Heart left ventricle (tissue), 16 donors: ENCODE results near the gene LMTK2. TPM values are rescaled to one million over a fixed set of nuclear protein-coding genes. Genes with fewer than 3 reads are reported as not detected.

ENCODE experiments used
- ATAC-seq, 4 donors: fragments of 200-7000 bp; cut with Tn5 transposase; one replicate each; pipeline ENCODE4 v1.9.1; 2020 to 2022; ENCODE audit warnings: moderate library complexity in 4 of 4, mild to moderate bottlenecking in 3 of 4, moderate number of reproducible peaks in 1 of 4
- DNase-seq, 5 donors: peaks; one replicate each; pipeline ENCODE4 v3.0.0-alpha.2; 2020
- H3K27ac ChIP-seq, 12 donors: fragments of 200-600 bp; sonication (generic) in 4 of 12; one replicate each; pipeline versions ENCODE4 v1.5.0 to v1.8.0; 2016 to 2022; ENCODE audit warnings: mild to moderate bottlenecking in 2 of 12
- H3K27me3 ChIP-seq, 9 donors: fragments of 200-600 bp; sonication (generic) in 2 of 9; one replicate each; pipeline versions ENCODE4 v1.5.1 to v1.8.0; 2016 to 2022; ENCODE audit warnings: mild to moderate bottlenecking in 3 of 9
- H3K36me3 ChIP-seq, 9 donors: fragments of 200-600 bp; sonication (generic) in 2 of 9; one replicate each; pipeline versions ENCODE4 v1.5.0 to v1.8.0; 2018 to 2022; ENCODE audit warnings: mild to moderate bottlenecking in 2 of 9
- H3K4me1 ChIP-seq, 12 donors: fragments of 200-600 bp; sonication (generic) in 4 of 12; one replicate each; pipeline versions ENCODE4 v1.5.0 to v1.8.0; 2016 to 2022; ENCODE audit warnings: mild to moderate bottlenecking in 3 of 12
- H3K4me3 ChIP-seq, 12 donors: fragments of 200-600 bp; sonication (generic) in 4 of 12; one replicate each; pipeline versions ENCODE4 v1.5.0 to v1.8.0; 2017 to 2022; ENCODE audit warnings: mild to moderate bottlenecking in 9 of 12, moderate library complexity in 4 of 12
- H3K9me3 ChIP-seq, 12 donors: fragments of 200-600 bp; sonication (generic) in 4 of 12; one replicate each; pipeline versions ENCODE4 v1.5.0 to v1.8.0; 2016 to 2022; ENCODE audit warnings: mild to moderate bottlenecking in 1 of 12
- POLR2A ChIP-seq, 2 donors: fragments of 450-650 bp; IDR thresholded peaks; one replicate each; pipeline ENCODE4 v1.6.1; 2017; ENCODE audit warnings: antibody characterized with exemption in 2 of 2, mild to moderate bottlenecking in 2 of 2, moderate library complexity in 2 of 2
- WGBS, 4 donors: extraction: QIAGEN DNeasy Blood & Tissue Kit in 2 of 4; methylation state at CpG; one replicate each; pipeline versions ENCODE4 v1.1.5 to v1.1.7; 2013 to 2018; 5-methylcytosine and 5-hydroxymethylcytosine counted together
- intact Hi-C, 10 donors: fragments of 100-400 bp; cut with DNase I; formaldehyde crosslinking; loops; one replicate each; pipeline versions ENCODE4 v1.11.1 to v1.14.2; 2022
- polyA plus RNA-seq, 2 donors: library from polyadenylated mRNA; stranded (reverse); fragments of 200-250 nt; gene quantifications; one replicate each; pipeline ENCODE4 v1.2.3, GENCODE V29; 2013
- total RNA-seq, 9 donors: library from RNA; depleted of rRNA in 2 of 9; stranded (reverse); fragments of >200 nt in 2 of 9; fragmentation: NEBNext Ultra II Directional in 3 of 9; extraction: Animal tissue kit (Norgen Biotek cat#: 25700) in 3 of 9; gene quantifications; one replicate each; pipeline versions ENCODE4 v1.1.0 to v1.2.4, GENCODE V29; 2016 to 2023
- TF ChIP-seq, protein P1 (sequence below), 12 donors: fragments of 200-600 bp; sonication (generic) in 4 of 12; IDR thresholded peaks; one replicate each; pipeline versions ENCODE4 v1.5.0 to v1.8.0; 2018 to 2022; ENCODE audit warnings: antibody characterized with exemption in 12 of 12, mild to moderate bottlenecking in 5 of 12
- donor health status: ischemic (EF 13 %, LVEDD 7.1; RV severe dilation, severe dysfunction).
- donor health status: healthy with polysubstance abuse.
- donor health status: DM: no; HTN: yes; CAD: no.
- donor health status: DM: no; HTN: no; CAD: no.
- donor health status: ischemic (EF 25% LVEDD 6.9; RV normal size, moderate dysfunction).
- donor health status: ischemic (EF 25% LVEDD 5.7; RV mildly dilated, moderate dysfunction).
- donor health status: healthy.
- donor health status: DM: yes; HTN: yes; CAD: no.
- donor health status: ischemic (EF 35%, LVEDD 5.7; RV mildly dilated, moderate dysfunction).
- donor health status: nonischemic (EF 11% LVEDD 7.7; RV severe dilation, severe dysfunction).
- donor health status: DM: yes; HTN: yes; CAD: no.
- donor health status: PGD.
- donor health status: ischemic (EF 29% LVEDD 5.4; RV normal size, mild dysfunction).
- donor health status: nonischemic (EF 23%, LVEDD 6.1; RV moderate dilation, normal function).

Gene LMTK2
- total and polyA plus RNA-seq, 11 donors, result 6.3 to 58.3 (median 27.3) TPM

DNA sequence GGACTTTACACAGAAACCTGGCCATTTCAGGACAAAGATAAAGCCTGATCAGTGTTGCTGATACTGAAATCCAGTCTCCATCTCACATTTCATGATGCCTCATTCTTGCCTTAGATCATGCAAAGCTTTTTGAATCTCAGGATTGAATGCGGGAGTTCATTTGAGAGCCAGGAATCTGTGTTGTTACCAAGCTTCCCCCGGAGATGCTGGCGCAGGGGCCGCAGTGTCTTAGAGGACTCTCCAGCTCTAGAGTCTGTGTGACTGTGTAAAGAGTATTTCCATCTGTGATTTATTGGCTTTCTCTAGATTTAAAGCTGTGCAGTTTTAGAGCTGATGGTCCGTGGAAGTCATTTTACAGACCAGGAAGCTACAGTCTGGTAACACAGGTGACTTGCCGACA, 32.0 kb downstream of the LMTK2 start:
- intact Hi-C loops, result no loop called here
- no peak overlapping the region for H3K27ac ChIP-seq
- H3K27me3 ChIP-seq, result peaks cover 0 to 7% (median 0%) of the 10 kb centered on the region in 9 donors
- no peak overlapping the region for H3K4me3 ChIP-seq
- ATAC-seq (no peak), DNase-seq (no peak)
- no peaks in the 10 kb centered on the region for H3K9me3 ChIP-seq
- WGBS, 4 donors, result 91 to 97% (median 94%) methylated on average over 6 of the region's 6 CpGs
- no peak for TF ChIP-seq POLR2A (IDR thresholded peaks at IDR 0.05)
- TF ChIP-seq, protein P1, sequence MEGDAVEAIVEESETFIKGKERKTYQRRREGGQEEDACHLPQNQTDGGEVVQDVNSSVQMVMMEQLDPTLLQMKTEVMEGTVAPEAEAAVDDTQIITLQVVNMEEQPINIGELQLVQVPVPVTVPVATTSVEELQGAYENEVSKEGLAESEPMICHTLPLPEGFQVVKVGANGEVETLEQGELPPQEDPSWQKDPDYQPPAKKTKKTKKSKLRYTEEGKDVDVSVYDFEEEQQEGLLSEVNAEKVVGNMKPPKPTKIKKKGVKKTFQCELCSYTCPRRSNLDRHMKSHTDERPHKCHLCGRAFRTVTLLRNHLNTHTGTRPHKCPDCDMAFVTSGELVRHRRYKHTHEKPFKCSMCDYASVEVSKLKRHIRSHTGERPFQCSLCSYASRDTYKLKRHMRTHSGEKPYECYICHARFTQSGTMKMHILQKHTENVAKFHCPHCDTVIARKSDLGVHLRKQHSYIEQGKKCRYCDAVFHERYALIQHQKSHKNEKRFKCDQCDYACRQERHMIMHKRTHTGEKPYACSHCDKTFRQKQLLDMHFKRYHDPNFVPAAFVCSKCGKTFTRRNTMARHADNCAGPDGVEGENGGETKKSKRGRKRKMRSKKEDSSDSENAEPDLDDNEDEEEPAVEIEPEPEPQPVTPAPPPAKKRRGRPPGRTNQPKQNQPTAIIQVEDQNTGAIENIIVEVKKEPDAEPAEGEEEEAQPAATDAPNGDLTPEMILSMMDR (IDR thresholded peaks at IDR 0.05), result no peak
- H3K36me3 ChIP-seq, result peaks cover 0 to 60% (median 44%) of the 10 kb centered on the region in 9 donors
- peaks cover 0 to 48% (median 9%) of the 10 kb centered on the region in 12 donors for H3K4me1 ChIP-seq

DNA sequence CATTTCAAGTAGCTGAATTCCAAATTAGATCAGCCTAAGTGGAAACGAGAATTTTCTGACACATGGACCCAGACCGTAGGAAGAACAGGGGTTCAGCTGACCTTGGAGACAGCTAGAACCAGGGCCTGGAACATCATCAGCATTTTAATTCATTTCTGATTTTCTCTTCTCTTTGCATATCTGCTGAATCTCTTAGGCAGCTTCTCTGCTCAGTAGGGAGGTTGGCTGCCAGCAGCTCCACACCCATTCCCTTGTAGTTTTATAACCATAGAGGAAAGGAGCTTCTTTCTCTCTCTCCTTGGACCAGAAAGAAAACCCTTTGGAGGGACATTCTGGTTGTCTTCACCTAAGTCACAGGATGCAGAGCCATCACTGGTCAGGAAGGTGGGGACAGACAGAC, 36.0 kb downstream of the LMTK2 start:
- TF ChIP-seq, protein P1 (IDR thresholded peaks at IDR 0.05), result no peak
- TF ChIP-seq POLR2A (IDR thresholded peaks at IDR 0.05), result no peak
- intact Hi-C loops, result no loop called here
- Histone ChIP-seq H3K9me3 (peaks cover 0 to 10% (median 0%) of the 10 kb centered on the region in 12 donors), H3K27me3 (peaks cover 0 to 8% (median 0%) of the 10 kb centered on the region in 9 donors), H3K4me3 (no peak overlapping the region), H3K36me3 (peaks cover 0 to 78% (median 49%) of the 10 kb centered on the region in 9 donors), H3K27ac (no peak overlapping the region), H3K4me1 (peaks cover 0 to 10% (median 0%) of the 10 kb centered on the region in 12 donors)
- ATAC-seq, result no peak
- 75 to 91% (median 84%) methylated on average over 2 of the region's 2 CpGs for WGBS, 4 donors
- DNase-seq, result no peak

DNA sequence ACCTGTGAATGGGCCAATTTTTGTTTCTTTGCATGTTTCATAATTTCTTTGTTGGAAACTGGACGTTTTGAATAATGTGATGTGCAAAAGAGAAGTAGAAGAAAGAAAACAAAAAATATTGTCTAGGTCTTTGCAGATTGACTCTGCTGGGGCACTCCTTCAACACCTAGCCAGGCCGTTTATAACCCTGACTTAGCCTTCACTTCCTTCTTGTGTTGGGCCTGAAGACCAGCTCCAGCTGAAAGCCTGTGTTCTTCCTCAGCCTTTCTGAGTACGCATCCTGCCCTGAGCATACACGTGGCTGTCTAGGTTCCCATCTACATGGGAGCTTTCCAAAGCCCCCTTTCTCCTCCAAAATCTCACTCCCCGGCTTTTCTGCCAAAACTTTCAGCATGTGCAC, 41.9 kb downstream of the LMTK2 start:
- Histone ChIP-seq H3K27me3 (peaks cover 0 to 5% (median 0%) of the 10 kb centered on the region in 9 donors), H3K4me3 (no peak overlapping the region), H3K36me3 (peaks cover 0 to 61% (median 22%) of the 10 kb centered on the region in 9 donors), H3K4me1 (peaks cover 0 to 2% (median 0%) of the 10 kb centered on the region in 12 donors), H3K27ac (no peak overlapping the region), H3K9me3 (peaks cover 0 to 10% (median 0%) of the 10 kb centered on the region in 12 donors)
- TF ChIP-seq, protein P1 (IDR thresholded peaks at IDR 0.05), result no peak
- no peak for TF ChIP-seq POLR2A (IDR thresholded peaks at IDR 0.05)
- ATAC-seq (no peak), DNase-seq (no peak)
- intact Hi-C loops, result no loop called here
- WGBS, 4 donors, result 90 to 92% (median 91%) methylated on average over 5 of the region's 5 CpGs

DNA sequence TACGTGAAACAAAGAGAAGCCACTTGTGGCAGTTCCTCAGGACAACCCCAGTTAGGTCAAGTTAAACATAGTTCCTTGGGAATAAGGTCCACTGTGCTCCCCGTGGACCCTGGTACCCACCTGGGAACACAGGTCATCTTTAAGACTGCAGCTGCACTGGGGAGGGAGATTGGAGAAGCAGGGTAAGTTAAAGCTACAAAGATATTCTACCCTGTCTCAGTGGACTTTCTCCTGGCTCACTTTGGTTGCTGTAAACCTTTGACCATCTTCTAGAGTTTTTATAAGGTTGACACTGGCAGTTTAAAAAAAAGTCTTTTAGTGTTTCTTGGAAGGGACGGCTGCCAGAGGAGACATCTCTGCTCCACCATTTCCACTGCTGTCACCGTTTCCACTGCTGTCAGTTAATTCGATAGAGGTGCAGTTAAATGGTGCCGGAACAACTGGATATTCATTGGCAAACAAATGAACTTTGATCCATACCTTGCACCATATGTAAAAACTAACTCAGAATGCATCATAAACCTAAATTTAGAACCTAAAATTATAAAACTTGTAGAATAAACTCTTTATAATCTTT, 42.5 kb downstream of the LMTK2 start:
- H3K27ac ChIP-seq, result no peak overlapping the region
- TF ChIP-seq POLR2A (IDR thresholded peaks at IDR 0.05), result no peak
- TF ChIP-seq, protein P1 (IDR thresholded peaks at IDR 0.05), result no peak
- H3K27me3 ChIP-seq, result peaks cover 0 to 5% (median 0%) of the 10 kb centered on the region in 9 donors
- H3K4me1 ChIP-seq, result peaks cover 0 to 3% (median 0%) of the 10 kb centered on the region in 12 donors
- peaks cover 0 to 10% (median 0%) of the 10 kb centered on the region in 12 donors for H3K9me3 ChIP-seq
- no peak for ATAC-seq
- WGBS, 4 donors, result 91 to 97% (median 96%) methylated on average over 6 of the region's 6 CpGs
- H3K36me3 ChIP-seq, result peaks cover 0 to 61% (median 23%) of the 10 kb centered on the region in 9 donors
- intact Hi-C loops, result no loop called here
- DNase-seq, result no peak
- H3K4me3 ChIP-seq, result no peak overlapping the region
